Esophagus squamous epithelium (tissue), 4 donors: Measurements from ENCODE around the gene MEF2B.

Experiments
- POLR2A ChIP-seq, 4 donors: fragments of 450-650 bp; IDR thresholded peaks; one replicate each; pipeline ENCODE4 v1.6.1; 2017; ENCODE audit warnings: antibody characterized with exemption in 4 of 4, mild to moderate bottlenecking in 4 of 4, moderate library complexity in 3 of 4
- TF ChIP-seq, protein P1 (sequence below), 6 experiments: fragments of 450-650 bp in 4 of 6; fragments of 200-600 bp in 2 of 6; sonication (generic) in 2 of 6; IDR thresholded peaks; one replicate each; pipeline ENCODE4 v1.5.1; 2016 to 2019; ENCODE audit warnings: antibody characterized with exemption in 6 of 6, mild to moderate bottlenecking in 4 of 6, moderate library complexity in 4 of 6

DNA sequence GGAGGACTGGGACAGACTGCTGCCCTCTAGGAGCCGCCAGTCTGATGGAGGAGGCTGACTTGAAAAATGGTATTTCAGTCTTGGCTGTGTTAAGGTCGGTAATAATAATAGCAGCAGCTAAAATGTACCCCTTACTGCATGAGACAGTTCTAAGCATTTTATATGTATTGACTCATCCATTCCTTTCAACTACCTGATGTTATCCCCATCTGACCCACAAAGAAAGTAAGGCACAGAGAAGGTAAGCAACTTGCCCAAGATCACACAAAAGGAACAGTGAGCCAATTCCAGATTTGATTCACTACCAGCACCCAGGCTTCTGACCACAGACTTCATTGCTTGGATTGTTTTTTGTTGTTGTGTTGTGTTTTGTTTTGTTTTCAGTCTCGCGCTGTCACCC lies 45.7 kb upstream of the MEF2B start:
- no peak for TF ChIP-seq POLR2A (IDR thresholded peaks at IDR 0.05)
- TF ChIP-seq, protein P1, sequence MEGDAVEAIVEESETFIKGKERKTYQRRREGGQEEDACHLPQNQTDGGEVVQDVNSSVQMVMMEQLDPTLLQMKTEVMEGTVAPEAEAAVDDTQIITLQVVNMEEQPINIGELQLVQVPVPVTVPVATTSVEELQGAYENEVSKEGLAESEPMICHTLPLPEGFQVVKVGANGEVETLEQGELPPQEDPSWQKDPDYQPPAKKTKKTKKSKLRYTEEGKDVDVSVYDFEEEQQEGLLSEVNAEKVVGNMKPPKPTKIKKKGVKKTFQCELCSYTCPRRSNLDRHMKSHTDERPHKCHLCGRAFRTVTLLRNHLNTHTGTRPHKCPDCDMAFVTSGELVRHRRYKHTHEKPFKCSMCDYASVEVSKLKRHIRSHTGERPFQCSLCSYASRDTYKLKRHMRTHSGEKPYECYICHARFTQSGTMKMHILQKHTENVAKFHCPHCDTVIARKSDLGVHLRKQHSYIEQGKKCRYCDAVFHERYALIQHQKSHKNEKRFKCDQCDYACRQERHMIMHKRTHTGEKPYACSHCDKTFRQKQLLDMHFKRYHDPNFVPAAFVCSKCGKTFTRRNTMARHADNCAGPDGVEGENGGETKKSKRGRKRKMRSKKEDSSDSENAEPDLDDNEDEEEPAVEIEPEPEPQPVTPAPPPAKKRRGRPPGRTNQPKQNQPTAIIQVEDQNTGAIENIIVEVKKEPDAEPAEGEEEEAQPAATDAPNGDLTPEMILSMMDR (IDR thresholded peaks at IDR 0.05): no peak
